ENCODE results near the gene HIVEP2.

The HIVEP2 gene

DNA sequence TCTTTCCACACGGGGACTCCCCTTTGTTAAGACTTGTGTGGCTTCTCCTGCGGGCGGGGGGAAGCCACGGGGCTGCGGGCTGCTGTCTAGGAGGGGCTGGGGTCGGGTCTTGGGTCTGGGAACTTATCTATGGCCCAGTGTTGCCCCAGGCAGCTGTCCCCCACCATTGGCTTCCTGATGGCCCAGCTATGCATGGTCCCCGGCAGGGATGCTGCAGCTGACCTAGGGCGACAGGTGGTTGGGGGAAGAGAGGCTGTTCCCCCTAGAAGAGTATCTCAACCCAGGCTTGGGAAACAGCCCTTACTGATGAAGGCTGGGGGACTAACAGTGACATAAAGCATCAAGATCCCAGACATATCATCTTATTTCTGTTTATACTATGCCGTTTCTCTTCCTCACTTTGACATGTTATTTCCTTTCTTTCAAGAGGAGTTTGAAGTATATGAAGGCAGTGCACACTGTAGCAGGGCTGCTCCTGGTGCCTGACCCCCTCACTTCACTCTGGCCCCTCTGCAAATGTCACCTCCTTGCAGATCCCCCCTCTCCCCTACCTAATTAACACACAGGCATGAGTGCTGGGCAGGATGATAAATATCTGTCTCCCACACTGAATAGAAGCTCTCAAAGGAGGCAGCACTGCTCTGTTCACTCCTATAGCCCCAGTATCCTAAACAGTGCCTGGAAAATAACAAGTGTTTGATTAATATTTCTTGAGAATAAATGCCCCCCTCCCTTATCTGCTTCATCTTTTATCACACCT, 87.0 kb downstream of the HIVEP2 start:
- Histone ChIP-seq H3K36me3 (ENCODE audit: control insufficient read depth in 5 of 5, insufficient read depth in 5 of 5, low read length in 5 of 5) (no peaks in the 10 kb centered on the region), H3K4me1 (ENCODE audit: control insufficient read depth in 5 of 5, insufficient read depth in 5 of 5, low read length in 5 of 5) (peaks cover 0 to 21% (median 6%) of the 10 kb centered on the region in 5 donors), H3K27me3 (ENCODE audit: control insufficient read depth in 5 of 5, insufficient read depth in 4 of 5, low read length in 5 of 5) (no peaks in the 10 kb centered on the region), H3K4me3 (ENCODE audit: low read depth in 1 of 5, low read length in 5 of 5) (no peak overlapping the region), H3K27ac (ENCODE audit: low read depth, low read length) (no peak overlapping the region), H3K9ac (ENCODE audit: low read length in 5 of 5) (no peak overlapping the region), H3K9me3 (ENCODE audit: control insufficient read depth in 5 of 5, low read length in 5 of 5) (no peaks in the 10 kb centered on the region)

DNA sequence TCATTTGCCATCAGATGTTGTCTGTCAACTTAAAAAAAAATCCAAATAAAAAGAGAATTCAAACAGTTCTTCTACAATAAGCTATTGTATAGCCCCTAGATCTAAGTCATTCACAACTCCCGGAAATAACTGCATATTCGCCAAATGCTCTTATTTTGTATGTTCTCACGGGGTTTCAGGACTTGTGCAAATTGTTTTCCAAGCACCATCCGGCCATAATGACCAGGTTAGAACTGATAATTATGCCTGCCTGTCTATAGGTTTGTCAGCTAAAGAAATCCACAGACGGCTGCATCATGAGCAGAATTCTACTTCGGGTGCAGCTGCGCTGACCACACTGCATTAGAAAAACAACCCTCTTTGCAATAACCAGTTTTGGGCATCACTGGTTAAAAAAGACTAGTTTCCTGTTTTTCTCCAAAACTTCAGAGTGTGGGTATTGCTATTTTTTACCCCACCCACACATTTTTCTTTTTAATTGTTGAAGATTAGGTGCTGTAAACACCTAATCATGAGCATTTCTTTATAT, 87.7 kb downstream of the HIVEP2 start:
- no peak overlapping the region for H3K4me3 ChIP-seq (ENCODE audit: low read depth in 1 of 5, low read length in 5 of 5)
- no peaks in the 10 kb centered on the region for H3K9me3 ChIP-seq (ENCODE audit: control insufficient read depth in 5 of 5, low read length in 5 of 5)
- no peaks in the 10 kb centered on the region for H3K36me3 ChIP-seq (ENCODE audit: control insufficient read depth in 5 of 5, insufficient read depth in 5 of 5, low read length in 5 of 5)
- no peak overlapping the region for H3K27ac ChIP-seq (ENCODE audit: low read depth, low read length)
- H3K4me1 ChIP-seq (ENCODE audit: control insufficient read depth in 5 of 5, insufficient read depth in 5 of 5, low read length in 5 of 5) = peaks cover 0 to 21% (median 6%) of the 10 kb centered on the region in 5 donors
- no peak overlapping the region for H3K9ac ChIP-seq (ENCODE audit: low read length in 5 of 5)
- H3K27me3 ChIP-seq (ENCODE audit: control insufficient read depth in 5 of 5, insufficient read depth in 4 of 5, low read length in 5 of 5) = no peaks in the 10 kb centered on the region

DNA sequence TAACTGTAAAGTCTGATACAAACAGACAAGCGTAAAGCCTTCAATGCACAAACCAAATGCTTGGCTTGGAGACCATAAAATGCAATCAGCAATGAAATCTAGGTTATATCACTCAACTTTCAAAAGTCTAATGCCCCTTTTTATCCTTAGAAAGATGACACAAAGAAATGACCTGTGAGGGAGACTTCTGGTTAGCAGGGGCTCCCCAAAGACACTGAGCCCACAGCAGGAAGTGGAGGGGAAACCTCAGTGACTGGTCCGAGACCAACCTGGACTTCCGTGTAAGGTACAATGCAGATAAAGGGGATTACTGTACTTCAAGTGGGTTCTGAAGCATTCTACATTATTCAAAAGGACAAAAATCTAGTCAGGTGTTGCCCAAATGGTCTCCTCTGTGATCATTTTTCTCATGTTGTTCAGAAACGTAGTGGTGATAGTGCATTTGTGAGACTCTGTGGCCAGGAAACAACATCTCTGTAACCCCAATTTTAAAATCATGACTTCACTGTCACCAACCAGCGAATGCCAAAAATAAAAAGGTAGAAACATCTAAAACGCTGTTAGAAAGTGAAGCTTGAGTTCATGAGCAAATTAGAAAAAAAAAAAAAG, 88.2 kb downstream of the HIVEP2 start:
- no peaks in the 10 kb centered on the region for H3K27me3 ChIP-seq (ENCODE audit: control insufficient read depth in 5 of 5, insufficient read depth in 4 of 5, low read length in 5 of 5)
- no peaks in the 10 kb centered on the region for H3K9me3 ChIP-seq (ENCODE audit: control insufficient read depth in 5 of 5, low read length in 5 of 5)
- no peak overlapping the region for H3K27ac ChIP-seq (ENCODE audit: low read depth, low read length)
- no peak overlapping the region for H3K9ac ChIP-seq (ENCODE audit: low read length in 5 of 5)
- peaks cover 0 to 22% (median 6%) of the 10 kb centered on the region in 5 donors for H3K4me1 ChIP-seq (ENCODE audit: control insufficient read depth in 5 of 5, insufficient read depth in 5 of 5, low read length in 5 of 5)
- H3K4me3 ChIP-seq (ENCODE audit: low read depth in 1 of 5, low read length in 5 of 5) = no peak overlapping the region
- no peaks in the 10 kb centered on the region for H3K36me3 ChIP-seq (ENCODE audit: control insufficient read depth in 5 of 5, insufficient read depth in 5 of 5, low read length in 5 of 5)

DNA sequence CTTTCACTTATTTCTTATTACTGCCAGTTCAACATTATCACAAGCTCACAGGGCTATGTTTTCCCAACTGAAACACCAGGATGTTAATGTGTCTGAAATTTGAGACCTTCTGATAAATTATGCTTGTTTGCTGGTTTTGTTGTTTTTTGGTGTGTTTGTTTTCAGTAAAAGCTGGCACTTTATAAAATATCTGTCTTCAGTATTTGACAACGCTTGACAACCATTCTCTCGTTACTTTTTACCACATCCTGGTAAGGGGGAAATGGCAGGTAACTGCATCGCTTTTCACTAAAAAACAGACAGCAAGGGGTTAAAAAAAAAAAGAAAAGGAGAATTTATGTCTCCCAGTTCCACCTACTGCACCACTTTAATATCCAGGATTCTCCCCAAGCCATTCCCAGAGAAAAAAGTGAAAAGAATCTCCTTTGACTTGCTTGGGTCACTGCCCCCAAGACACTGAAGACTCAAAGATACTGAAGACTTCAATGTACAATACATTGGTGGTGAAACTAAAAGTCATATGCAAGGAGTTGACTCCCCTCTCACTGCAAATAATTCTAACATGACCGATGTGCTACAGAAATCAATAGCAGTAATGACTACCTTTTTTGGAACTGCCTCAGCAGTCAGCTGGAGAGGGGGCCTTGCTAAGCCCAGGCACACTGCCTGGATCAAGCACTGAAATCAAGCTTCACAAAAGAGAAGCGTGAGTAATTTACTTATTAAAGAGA, 88.9 kb downstream of the HIVEP2 start:
- Histone ChIP-seq H3K9ac (ENCODE audit: low read length in 5 of 5) (no peak overlapping the region), H3K9me3 (ENCODE audit: control insufficient read depth in 5 of 5, low read length in 5 of 5) (no peaks in the 10 kb centered on the region), H3K27ac (ENCODE audit: low read depth, low read length) (no peak overlapping the region), H3K4me1 (ENCODE audit: control insufficient read depth in 5 of 5, insufficient read depth in 5 of 5, low read length in 5 of 5) (peaks cover 0 to 27% (median 6%) of the 10 kb centered on the region in 5 donors), H3K36me3 (ENCODE audit: control insufficient read depth in 5 of 5, insufficient read depth in 5 of 5, low read length in 5 of 5) (no peaks in the 10 kb centered on the region), H3K27me3 (ENCODE audit: control insufficient read depth in 5 of 5, insufficient read depth in 4 of 5, low read length in 5 of 5) (no peaks in the 10 kb centered on the region), H3K4me3 (ENCODE audit: low read depth in 1 of 5, low read length in 5 of 5) (no peak overlapping the region)

DNA sequence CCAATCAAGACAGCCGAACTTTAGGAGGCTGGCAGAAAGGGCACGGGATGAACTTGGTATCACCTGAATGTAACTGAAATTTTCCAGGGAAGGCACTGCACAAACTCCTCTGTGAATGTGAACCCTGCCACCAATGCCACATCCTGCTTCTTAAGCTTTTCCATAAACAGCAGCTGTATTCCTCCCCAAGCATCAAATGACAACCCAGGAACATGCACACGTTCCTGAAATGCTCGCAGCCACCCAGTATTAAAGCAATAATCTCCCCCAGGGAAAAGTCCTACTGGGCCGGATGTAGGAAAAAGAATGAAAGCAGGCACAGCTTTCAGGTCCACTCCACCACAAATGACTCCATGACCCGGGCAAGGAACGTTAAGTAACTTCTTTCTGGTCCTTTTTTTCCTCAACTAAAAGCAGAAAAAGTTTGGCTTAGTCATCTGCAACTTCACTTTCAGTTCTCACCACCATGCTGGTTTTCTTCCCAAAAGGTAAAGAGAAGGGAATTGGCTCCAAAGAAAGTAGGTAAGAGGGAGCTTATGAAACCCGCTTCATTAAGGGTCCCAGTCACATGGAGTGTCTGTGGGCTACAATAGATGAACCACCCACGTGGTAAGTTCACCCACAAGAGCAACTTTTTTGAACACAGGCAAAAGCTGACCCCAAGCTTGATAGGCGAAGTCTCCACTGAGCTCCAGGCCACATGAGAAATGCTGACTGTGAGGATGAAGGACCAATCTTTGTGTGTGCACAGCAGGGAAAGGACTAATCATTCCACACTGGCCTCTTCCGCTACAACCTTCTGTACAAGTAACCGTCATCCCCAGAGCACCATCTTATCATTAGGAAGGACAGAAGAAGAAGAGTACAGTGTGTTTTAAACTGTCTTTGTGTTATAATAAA, 90.1 kb downstream of the HIVEP2 start:
- H3K9ac ChIP-seq (ENCODE audit: low read length in 5 of 5) = no peak overlapping the region
- peaks cover 0 to 39% (median 14%) of the 10 kb centered on the region in 5 donors for H3K4me1 ChIP-seq (ENCODE audit: control insufficient read depth in 5 of 5, insufficient read depth in 5 of 5, low read length in 5 of 5)
- H3K27ac ChIP-seq (ENCODE audit: low read depth, low read length) = no peak overlapping the region
- H3K4me3 ChIP-seq (ENCODE audit: low read depth in 1 of 5, low read length in 5 of 5) = no peak overlapping the region
- H3K9me3 ChIP-seq (ENCODE audit: control insufficient read depth in 5 of 5, low read length in 5 of 5) = no peaks in the 10 kb centered on the region
- H3K27me3 ChIP-seq (ENCODE audit: control insufficient read depth in 5 of 5, insufficient read depth in 4 of 5, low read length in 5 of 5) = no peaks in the 10 kb centered on the region
- no peaks in the 10 kb centered on the region for H3K36me3 ChIP-seq (ENCODE audit: control insufficient read depth in 5 of 5, insufficient read depth in 5 of 5, low read length in 5 of 5)

DNA sequence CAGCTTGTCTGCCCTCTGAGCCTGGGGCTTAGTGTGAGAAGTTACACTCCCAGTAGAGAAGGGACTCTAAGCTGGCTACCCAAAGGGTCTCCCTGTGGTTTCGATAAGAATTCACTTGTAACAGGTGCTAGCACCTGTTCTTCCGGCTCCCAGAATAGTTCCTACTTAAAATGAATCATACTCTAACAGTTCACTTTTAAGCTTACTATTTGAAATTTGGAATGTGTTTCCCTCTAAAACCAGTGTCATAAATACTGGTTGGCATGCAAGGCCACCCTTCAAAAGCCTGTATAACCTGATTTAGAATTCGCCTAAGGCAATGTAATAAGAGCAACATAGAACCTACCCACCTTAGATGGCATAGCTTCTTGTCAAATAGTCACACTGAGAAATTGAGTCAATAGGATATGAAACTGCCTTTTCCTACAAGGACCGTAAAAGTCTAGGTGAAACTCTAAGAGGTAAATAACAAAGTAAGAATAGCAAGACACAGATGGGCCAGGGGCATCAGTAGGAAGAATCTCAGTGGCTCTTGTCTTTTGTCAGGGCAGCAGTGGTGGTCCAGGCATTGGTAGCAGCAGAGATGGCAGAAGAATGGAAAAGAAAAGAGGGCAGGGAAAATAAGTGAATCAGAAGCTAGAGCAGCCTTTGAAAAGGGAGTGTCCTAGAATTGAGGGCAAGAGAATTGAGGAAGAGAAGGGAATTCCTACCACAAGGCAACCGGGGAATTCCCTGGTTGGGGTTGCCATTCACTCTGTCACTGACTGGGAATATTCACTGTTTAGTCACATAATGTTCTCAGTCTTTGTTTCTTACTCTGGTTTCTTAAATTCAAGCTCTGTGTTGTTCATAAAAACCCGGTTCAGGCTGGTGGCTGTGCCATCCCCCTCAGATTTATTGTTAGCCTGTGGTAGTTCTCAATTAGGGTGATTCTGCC, 91.5 kb downstream of the HIVEP2 start:
- Histone ChIP-seq H3K9ac (ENCODE audit: low read length in 5 of 5) (no peak overlapping the region), H3K4me3 (ENCODE audit: low read depth in 1 of 5, low read length in 5 of 5) (no peak overlapping the region), H3K27me3 (ENCODE audit: control insufficient read depth in 5 of 5, insufficient read depth in 4 of 5, low read length in 5 of 5) (no peaks in the 10 kb centered on the region), H3K9me3 (ENCODE audit: control insufficient read depth in 5 of 5, low read length in 5 of 5) (no peaks in the 10 kb centered on the region), H3K36me3 (ENCODE audit: control insufficient read depth in 5 of 5, insufficient read depth in 5 of 5, low read length in 5 of 5) (no peaks in the 10 kb centered on the region), H3K27ac (ENCODE audit: low read depth, low read length) (no peak overlapping the region), H3K4me1 (ENCODE audit: control insufficient read depth in 5 of 5, insufficient read depth in 5 of 5, low read length in 5 of 5) (peaks cover 0 to 47% (median 19%) of the 10 kb centered on the region in 5 donors)

DNA sequence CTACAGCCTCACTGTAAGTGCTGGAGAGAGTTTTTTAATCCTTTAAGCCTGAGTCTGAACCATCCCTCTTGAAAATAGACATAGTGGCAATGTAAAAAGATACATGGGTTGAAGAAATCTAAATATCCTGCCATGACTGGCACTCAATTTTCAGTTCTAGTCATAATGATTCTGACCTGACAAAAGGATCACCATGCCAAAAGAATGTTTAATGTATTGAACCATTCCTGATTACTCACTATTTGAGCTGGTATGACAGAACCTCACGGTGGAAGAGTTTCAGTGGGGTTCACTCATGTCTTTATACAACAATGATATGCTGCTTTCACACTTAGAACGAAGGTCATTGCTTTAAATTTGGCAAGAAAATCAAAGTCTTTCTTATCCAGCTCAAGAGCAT, 93.4 kb downstream of the HIVEP2 start:
- Histone ChIP-seq H3K27me3 (ENCODE audit: control insufficient read depth in 5 of 5, insufficient read depth in 4 of 5, low read length in 5 of 5) (no peaks in the 10 kb centered on the region), H3K27ac (ENCODE audit: low read depth, low read length) (peak overlapping the region; percentile 4), H3K4me3 (ENCODE audit: low read depth in 1 of 5, low read length in 5 of 5) (no peak overlapping the region), H3K4me1 (ENCODE audit: control insufficient read depth in 5 of 5, insufficient read depth in 5 of 5, low read length in 5 of 5) (peaks cover 3 to 55% (median 37%) of the 10 kb centered on the region in 5 donors), H3K9me3 (ENCODE audit: control insufficient read depth in 5 of 5, low read length in 5 of 5) (no peaks in the 10 kb centered on the region), H3K9ac (ENCODE audit: low read length in 5 of 5) (no peak overlapping the region), H3K36me3 (ENCODE audit: control insufficient read depth in 5 of 5, insufficient read depth in 5 of 5, low read length in 5 of 5) (no peaks in the 10 kb centered on the region)

DNA sequence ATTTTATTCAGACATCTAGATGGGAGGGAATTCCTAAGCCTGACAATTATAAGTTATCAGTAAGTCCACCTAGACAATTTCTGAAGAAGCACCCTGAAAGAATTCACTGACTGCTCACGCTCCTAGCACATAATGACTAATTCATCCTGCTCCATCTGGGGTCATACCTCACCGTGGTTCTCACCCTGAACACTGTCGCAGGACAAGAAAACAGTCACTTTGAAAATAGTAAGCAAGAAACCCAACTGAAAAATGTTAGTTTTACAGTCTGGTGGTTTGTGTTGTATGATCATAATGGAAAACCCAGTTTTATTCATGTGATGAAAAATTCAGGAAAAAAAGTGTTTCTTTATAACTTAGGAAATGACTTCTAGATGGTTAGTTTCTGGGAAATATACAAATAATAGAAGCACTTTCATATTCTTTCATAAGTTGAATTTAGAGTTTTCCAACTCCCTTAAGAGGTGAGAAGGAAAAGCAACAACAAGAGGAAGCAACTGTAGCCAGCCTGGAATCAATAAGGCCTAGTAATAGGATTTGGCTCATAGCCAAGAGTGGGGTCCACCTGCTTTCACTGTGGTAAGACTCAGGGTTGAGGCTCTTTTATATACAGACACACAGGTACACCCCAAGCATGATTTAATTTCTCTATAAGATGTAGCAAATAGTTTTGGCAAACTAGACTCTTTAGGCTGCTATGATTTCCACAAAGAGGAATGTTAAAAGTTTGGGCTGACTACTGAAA, 94.1 kb downstream of the HIVEP2 start:
- Histone ChIP-seq H3K4me1 (ENCODE audit: control insufficient read depth in 5 of 5, insufficient read depth in 5 of 5, low read length in 5 of 5) (peaks cover 6 to 58% (median 44%) of the 10 kb centered on the region in 5 donors), H3K4me3 (ENCODE audit: low read depth in 1 of 5, low read length in 5 of 5) (no peak overlapping the region), H3K27ac (ENCODE audit: low read depth, low read length) (peak overlapping the region; percentile 4), H3K9ac (ENCODE audit: low read length in 5 of 5) (no peak overlapping the region), H3K27me3 (ENCODE audit: control insufficient read depth in 5 of 5, insufficient read depth in 4 of 5, low read length in 5 of 5) (no peaks in the 10 kb centered on the region), H3K36me3 (ENCODE audit: control insufficient read depth in 5 of 5, insufficient read depth in 5 of 5, low read length in 5 of 5) (no peaks in the 10 kb centered on the region), H3K9me3 (ENCODE audit: control insufficient read depth in 5 of 5, low read length in 5 of 5) (no peaks in the 10 kb centered on the region)
